ENCODE data around the gene SVOPL. TPM values are rescaled to one million over a fixed set of nuclear protein-coding genes. Genes with fewer than 3 reads are reported as not detected.

Gene SVOPL
- total RNA-seq, 1 donor from 2014 or later, result not detected

- POLR2A ChIA-PET, result no interaction called here
- Mint-ChIP-seq H3K4me1 (no peaks in the 10 kb centered on the region), H3K27me3 (no peaks in the 10 kb centered on the region), H3K9me3 (peaks cover 50% of the 10 kb centered on the region), H3K27ac (no peak overlapping the region), H3K36me3 (ENCODE audit: low read depth) (peaks cover 92% of the 10 kb centered on the region), H3K4me3 (no peak overlapping the region)
- intact Hi-C loops (cut with micrococcal nuclease), result no loop called here
- TF ChIP-seq CTCF (IDR thresholded peaks at IDR 0.05), result no peak
- CTCF ChIA-PET, result no interaction called here
- ATAC-seq (ENCODE audit: low read depth) (no peak), DNase-seq (no peak)
Measured at GRCh38 chr7:138563808-138564207, 137.4 kb downstream of the SVOPL start.

- Mint-ChIP-seq H3K36me3 (ENCODE audit: low read depth) (peaks cover 100% of the 10 kb centered on the region), H3K4me1 (no peaks in the 10 kb centered on the region), H3K27me3 (no peaks in the 10 kb centered on the region), H3K9me3 (peaks cover 63% of the 10 kb centered on the region), H3K27ac (no peak overlapping the region), H3K4me3 (no peak overlapping the region)
- ATAC-seq (ENCODE audit: low read depth), result no peak
- TF ChIP-seq CTCF (IDR thresholded peaks at IDR 0.05), result no peak
- intact Hi-C loops (cut with micrococcal nuclease), result no loop called here
- CTCF ChIA-PET, result no interaction called here
- DNase-seq, result no peak
- POLR2A ChIA-PET, result no interaction called here
Measured at GRCh38 chr7:138559448-138559847, 141.7 kb downstream of the SVOPL start.

- Mint-ChIP-seq H3K36me3 (ENCODE audit: low read depth) (peaks cover 97% of the 10 kb centered on the region), H3K27me3 (no peaks in the 10 kb centered on the region), H3K9me3 (peaks cover 54% of the 10 kb centered on the region), H3K4me1 (no peaks in the 10 kb centered on the region), H3K4me3 (no peak overlapping the region), H3K27ac (no peak overlapping the region)
- ATAC-seq (ENCODE audit: low read depth) (no peak), DNase-seq (no peak)
- intact Hi-C loops (cut with micrococcal nuclease), result no loop called here
- CTCF ChIA-PET, result no interaction called here
- no peak for TF ChIP-seq CTCF (IDR thresholded peaks at IDR 0.05)
- POLR2A ChIA-PET, result no interaction called here
Measured at GRCh38 chr7:138556771-138557484, 144.2 kb downstream of the SVOPL start.

GRCh38 chr7:138555684-138556083, 145.5 kb downstream of the SVOPL start:
- intact Hi-C loops (cut with micrococcal nuclease), result no loop called here
- H3K27ac Mint-ChIP-seq, result no peak overlapping the region
- no peak overlapping the region for H3K4me3 Mint-ChIP-seq
- ATAC-seq (ENCODE audit: low read depth) (no peak), DNase-seq (no peak)
- CTCF ChIA-PET, result no interaction called here
- POLR2A ChIA-PET, result no interaction called here
- peaks cover 97% of the 10 kb centered on the region for H3K36me3 Mint-ChIP-seq (ENCODE audit: low read depth)
- no peaks in the 10 kb centered on the region for H3K27me3 Mint-ChIP-seq
- no peaks in the 10 kb centered on the region for H3K4me1 Mint-ChIP-seq
- H3K9me3 Mint-ChIP-seq, result peaks cover 51% of the 10 kb centered on the region
- TF ChIP-seq CTCF (IDR thresholded peaks at IDR 0.05), result no peak

- TF ChIP-seq CTCF (IDR thresholded peaks at IDR 0.05), result no peak
- DNase-seq (no peak), ATAC-seq (ENCODE audit: low read depth) (no peak)
- ChIA-PET POLR2A (no interaction called here), CTCF (no interaction called here)
- no peaks in the 10 kb centered on the region for H3K4me1 Mint-ChIP-seq
- no peaks in the 10 kb centered on the region for H3K27me3 Mint-ChIP-seq
- H3K27ac Mint-ChIP-seq, result no peak overlapping the region
- peaks cover 52% of the 10 kb centered on the region for H3K9me3 Mint-ChIP-seq
- intact Hi-C loops (cut with micrococcal nuclease), result no loop called here
- H3K4me3 Mint-ChIP-seq, result no peak overlapping the region
- peaks cover 96% of the 10 kb centered on the region for H3K36me3 Mint-ChIP-seq (ENCODE audit: low read depth)
Measured at GRCh38 chr7:138554674-138555073, 146.5 kb downstream of the SVOPL start.
